Endothelial cell of umbilical vein (primary cell): ENCODE measurements around the gene MICALL2. TPM values are rescaled to one million over a fixed set of nuclear protein-coding genes. Genes with fewer than 3 reads are reported as not detected.
A peak's percentile ranks its signal among the peaks of the same experiment; 100 is the strongest.

Experiments used
- BruUV-seq: library from RNA; stranded (reverse); fragments of 400-500 nt; replicated peaks from 2 replicates; lab custom pipeline; 2021; lab: Mats Ljungman, UMichigan
- CTCF ChIA-PET: fragments of 300-600, 350-600 bp; sonication (Branson Sonifier 250); formaldehyde crosslinking; loops from one replicate; lab custom pipeline; 2021; ENCODE audit warnings: antibody characterized with exemption, inconsistent platforms; lab: Charles Lee
- POLR2A ChIA-PET: fragments of 300-600, 350-600 bp; sonication (Branson Sonifier 250); formaldehyde crosslinking; loops from one replicate; lab custom pipeline; 2021; ENCODE audit warnings: antibody characterized with exemption, inconsistent platforms; lab: Charles Lee
- DNase-seq: peaks from one replicate; pipeline ENCODE4 v3.0.0-alpha.2; 2011; ENCODE audit warnings: low read depth, low spot score
- FAIRE-seq: peaks from 2 replicates; lab custom pipeline; 2011; peaks lifted over from hg19 to GRCh38; lab: Jason Lieb, UNC
- H2AFZ ChIP-seq: 2 replicates; pipeline ENCODE4 v1.6.0; 2012; ENCODE audit warnings: low read depth, low read length, control low read depth, inconsistent platforms
- H3K27ac ChIP-seq: 2 replicates; pipeline ENCODE4 v1.5.1; 2011; ENCODE audit warnings: low read depth, mild to moderate bottlenecking, control low read depth, low read length, moderate library complexity; ENCODE audit not compliant: insufficient read depth
- H3K27me3 ChIP-seq, 2 experiments: 2 replicates each; pipeline versions ENCODE4 v1.6.0 to v1.6.1; 2011; ENCODE audit warnings: low read length in 2 of 2, mixed read lengths in 1 of 2; ENCODE audit not compliant: control insufficient read depth in 2 of 2, insufficient read depth in 2 of 2
- H3K36me3 ChIP-seq, 2 experiments: 2 replicates in 1 of 2; 3 replicates in 1 of 2; pipeline ENCODE4 v1.5.1; 2011; ENCODE audit warnings: low read length in 2 of 2, mild to moderate bottlenecking in 1 of 2, moderate library complexity in 1 of 2; ENCODE audit not compliant: control insufficient read depth in 2 of 2, insufficient read depth in 2 of 2; ENCODE audit errors: extremely low read depth in 1 of 2
- H3K4me1 ChIP-seq: 3 replicates; pipeline ENCODE4 v1.5.1; 2011; ENCODE audit warnings: mild to moderate bottlenecking, low read length; ENCODE audit not compliant: control insufficient read depth, insufficient read depth; ENCODE audit errors: extremely low read depth
- H3K4me2 ChIP-seq: 2 replicates; pipeline ENCODE4 v1.6.1; 2011; ENCODE audit warnings: low read length, control low read depth, mixed read lengths; ENCODE audit not compliant: insufficient read depth
- H3K4me3 ChIP-seq, 3 experiments: fragments of 200-600 bp in 1 of 3; sonication (generic), shearing (Covaris generic) in 1 of 3; replicated peaks in 1 of 3; 2 replicates each; pipeline ENCODE4 v1.5.1; 2011 to 2016; ENCODE audit warnings: control low read depth in 3 of 3, low read length in 3 of 3, mild to moderate bottlenecking in 2 of 3, inconsistent platforms in 1 of 3, low read depth in 1 of 3, moderate library complexity in 1 of 3; ENCODE audit not compliant: insufficient read depth in 1 of 3
- H3K79me2 ChIP-seq: 2 replicates; pipeline ENCODE4 v1.6.0; 2012; ENCODE audit warnings: low read length, inconsistent platforms; ENCODE audit not compliant: control insufficient read depth, insufficient read depth
- H3K9ac ChIP-seq: replicated peaks from 2 replicates; pipeline ENCODE3; 2011; ENCODE audit warnings: low read length, control low read depth; ENCODE audit not compliant: insufficient read depth; ENCODE audit errors: extremely low read depth
- H3K9me1 ChIP-seq: replicated peaks from 3 replicates; pipeline ENCODE4 v1.6.0; 2011; ENCODE audit warnings: mild to moderate bottlenecking, low read length; ENCODE audit not compliant: control insufficient read depth, insufficient read depth; ENCODE audit errors: extremely low read depth
- H3K9me3 ChIP-seq: replicated peaks from 2 replicates; pipeline ENCODE4 v1.5.1; 2012; ENCODE audit warnings: low read length, inconsistent platforms; ENCODE audit not compliant: control insufficient read depth, insufficient read depth
- H4K20me1 ChIP-seq: replicated peaks from 2 replicates; pipeline ENCODE3; 2011; ENCODE audit warnings: mild to moderate bottlenecking, low read length; ENCODE audit not compliant: control insufficient read depth, insufficient read depth; ENCODE audit errors: extremely low read depth
- EZH2 ChIP-seq: IDR thresholded peaks from 2 replicates; pipeline ENCODE4 v1.6.1; 2012; ENCODE audit warnings: borderline replicate concordance, low read depth, mild to moderate bottlenecking, moderate library complexity, low read length, inconsistent platforms; ENCODE audit not compliant: severe bottlenecking
- FOS ChIP-seq: IDR thresholded peaks from 2 replicates; pipeline ENCODE4 v1.6.1; 2011; ENCODE audit warnings: mild to moderate bottlenecking, low read length, moderate library complexity, borderline replicate concordance; ENCODE audit not compliant: insufficient read depth
- GATA2 ChIP-seq: IDR thresholded peaks from 2 replicates; pipeline ENCODE4 v1.7.0; 2011; ENCODE audit warnings: low read depth, mild to moderate bottlenecking, moderate library complexity, mixed read lengths, low read length; ENCODE audit not compliant: insufficient read length, insufficient read depth
- JUN ChIP-seq: IDR thresholded peaks from 2 replicates; pipeline ENCODE4 v1.6.1; 2011; ENCODE audit warnings: borderline replicate concordance, low read depth; ENCODE audit not compliant: insufficient read length, insufficient read depth
- MAX ChIP-seq: IDR thresholded peaks from 2 replicates; pipeline ENCODE4 v1.6.1; 2011; ENCODE audit not compliant: insufficient read depth, insufficient read length
- MYC ChIP-seq: IDR thresholded peaks from one replicate; pipeline ENCODE4 v1.6.1; 2011; ENCODE audit warnings: mild to moderate bottlenecking, low read depth, low read length
- POLR2A ChIP-seq: IDR thresholded peaks from 2 replicates; pipeline ENCODE4 v1.6.1; 2012; ENCODE audit warnings: low read depth, mild to moderate bottlenecking, control low read depth, low read length
- POLR2AphosphoS5 ChIP-seq: IDR thresholded peaks from 2 replicates; pipeline ENCODE4 v1.6.1; 2012; ENCODE audit warnings: low read depth, mild to moderate bottlenecking, control low read depth, low read length, moderate library complexity; ENCODE audit not compliant: insufficient read depth
- dilution Hi-C: fragments of 300-500 bp; cut with MboI; formaldehyde crosslinking; loops from one replicate; pipeline ENCODE4 v1.15.0; 2019; ENCODE audit warnings: low sequenced_read_pairs; ENCODE audit not compliant: extremely low pct_ligation_motif_present
- intact Hi-C: fragments of 100-400 bp; cut with micrococcal nuclease; formaldehyde crosslinking; loops from one replicate; pipeline ENCODE4 v1.10.0; 2022
- polyA plus RNA-seq, 4 experiments: library from polyadenylated mRNA; depleted of rRNA in 3 of 4; stranded (reverse) in 3 of 4; unstranded in 1 of 4; fragments of >200 nt; gene quantifications; 2 replicates each; pipeline versions ENCODE4 v1.2.1 to v1.2.3, GENCODE V29; 2011 to 2012; ENCODE audit warnings: missing spikeins in 1 of 4
- total RNA-seq: library from RNA; stranded (reverse); gene quantifications from 2 replicates; pipeline ENCODE4 v1.2.3, GENCODE V29; 2021
- TF ChIP-seq, protein P1 (sequence below), 2 donors: IDR thresholded peaks; 1 replicate in 1 of 2; 2 replicates in 1 of 2; pipeline ENCODE4 v1.5.1; 2011; ENCODE audit warnings: low read length in 2 of 2, mild to moderate bottlenecking in 2 of 2, moderate library complexity in 2 of 2, control low read depth in 1 of 2, inconsistent platforms in 1 of 2, low read depth in 1 of 2; ENCODE audit not compliant: insufficient read depth in 1 of 2; ENCODE audit errors: extremely low read depth in 1 of 2

Gene MICALL2
- total and polyA plus RNA-seq, 2 donors (not counting 3 experiments of a cell fraction or from before 2014, with no cell fraction given), result 29.8 to 46.3 TPM

DNA sequence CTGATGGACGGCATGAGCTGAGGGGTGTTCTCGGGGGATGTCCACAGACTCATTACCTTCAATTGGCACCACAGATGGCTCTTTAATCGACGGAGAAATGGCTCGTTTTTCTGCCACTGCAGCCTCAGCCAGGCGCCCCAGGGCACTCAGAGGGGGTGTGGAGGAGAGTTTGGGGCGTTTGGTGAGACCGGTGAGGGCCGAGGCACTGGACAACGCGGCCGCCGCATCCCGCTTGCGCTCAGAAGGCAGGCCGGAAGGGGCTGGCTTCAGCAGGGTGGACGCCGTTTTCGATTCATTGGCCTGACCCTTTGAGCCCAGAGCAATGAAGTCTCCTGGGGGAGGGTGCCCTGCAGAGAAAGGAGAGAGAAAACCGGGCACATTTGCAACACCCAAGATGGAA is 43.6 kb upstream of the MICALL2 start:
- BruUV-seq, result no TSS peak
- H3K9ac ChIP-seq, result no peak overlapping the region
- intact Hi-C loops (no loop called here), dilution Hi-C loops (no loop called here)
- H3K9me3 ChIP-seq, result no peaks in the 10 kb centered on the region
- peak overlapping the region; percentile 49 for H3K4me2 ChIP-seq
- H3K4me3 ChIP-seq, result peak overlapping the region in 1 of 3 experiments; percentile 56
- no peaks in the 10 kb centered on the region for H4K20me1 ChIP-seq
- H3K27ac ChIP-seq, result no peak overlapping the region
- H3K4me1 ChIP-seq, result peaks cover 5% of the 10 kb centered on the region
- H3K36me3 ChIP-seq, result peaks cover 0 to 22% of the 10 kb centered on the region in 2 experiments
- H2AFZ ChIP-seq, result no peak overlapping the region
- H3K9me1 ChIP-seq, result no peaks in the 10 kb centered on the region
- no peaks in the 10 kb centered on the region for H3K27me3 ChIP-seq
- FAIRE-seq (no peak), DNase-seq (no peak)
- TF ChIP-seq POLR2AphosphoS5 (no peak), POLR2A (no peak), GATA2 (no peak), MYC (no peak), JUN (no peak), EZH2 (no peak), MAX (no peak), FOS (no peak)
- TF ChIP-seq, protein P1, sequence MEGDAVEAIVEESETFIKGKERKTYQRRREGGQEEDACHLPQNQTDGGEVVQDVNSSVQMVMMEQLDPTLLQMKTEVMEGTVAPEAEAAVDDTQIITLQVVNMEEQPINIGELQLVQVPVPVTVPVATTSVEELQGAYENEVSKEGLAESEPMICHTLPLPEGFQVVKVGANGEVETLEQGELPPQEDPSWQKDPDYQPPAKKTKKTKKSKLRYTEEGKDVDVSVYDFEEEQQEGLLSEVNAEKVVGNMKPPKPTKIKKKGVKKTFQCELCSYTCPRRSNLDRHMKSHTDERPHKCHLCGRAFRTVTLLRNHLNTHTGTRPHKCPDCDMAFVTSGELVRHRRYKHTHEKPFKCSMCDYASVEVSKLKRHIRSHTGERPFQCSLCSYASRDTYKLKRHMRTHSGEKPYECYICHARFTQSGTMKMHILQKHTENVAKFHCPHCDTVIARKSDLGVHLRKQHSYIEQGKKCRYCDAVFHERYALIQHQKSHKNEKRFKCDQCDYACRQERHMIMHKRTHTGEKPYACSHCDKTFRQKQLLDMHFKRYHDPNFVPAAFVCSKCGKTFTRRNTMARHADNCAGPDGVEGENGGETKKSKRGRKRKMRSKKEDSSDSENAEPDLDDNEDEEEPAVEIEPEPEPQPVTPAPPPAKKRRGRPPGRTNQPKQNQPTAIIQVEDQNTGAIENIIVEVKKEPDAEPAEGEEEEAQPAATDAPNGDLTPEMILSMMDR (IDR thresholded peaks at IDR 0.05; ENCODE audit: extremely low read depth in 1 of 2, insufficient read depth in 1 of 2, low read depth in 1 of 2, low read length in 2 of 2), result no peak
- ChIA-PET CTCF (interaction anchor here (1.4 kb wide), 1 partner anchor 56 kb away, joined by 3 read pairs; no protein-coding TSS in a partner anchor), POLR2A (no interaction called here)
- peaks cover 24% of the 10 kb centered on the region for H3K79me2 ChIP-seq
